SK-N-SH (cell line): Measurements from ENCODE around the gene TTC27. TPM values are rescaled to one million over a fixed set of nuclear protein-coding genes. Genes with fewer than 3 reads are reported as not detected.

Source experiments
- CTCF ChIA-PET: fragments of 300-600, 350-600 bp; formaldehyde crosslinking; extraction: SDS; loops from one replicate; lab custom pipeline; 2021; lab: Yijun Ruan, JAX
- POLR2A ChIA-PET: fragments of 350-600 bp; sonication (Branson Sonifier 250); formaldehyde crosslinking; extraction: SDS; loops from one replicate; lab custom pipeline; 2020; ENCODE audit warnings: antibody characterized with exemption, inconsistent platforms; lab: Yijun Ruan, JAX
- DNase-seq: peaks from one replicate; pipeline ENCODE4 v3.0.0; 2012
- H2AFZ ChIP-seq: fragments of 200-600 bp; sonication (generic); 2 replicates; pipeline ENCODE4 v1.8.1; 2016; ENCODE audit warnings: antibody characterized with exemption, mild to moderate bottlenecking, low read depth
- H3F3A ChIP-seq: fragments of 200-600 bp; sonication (generic); replicated peaks from 2 replicates; pipeline ENCODE3; 2016; ENCODE audit warnings: antibody characterized with exemption, mild to moderate bottlenecking; ENCODE audit not compliant: insufficient read depth
- H3K27ac ChIP-seq, 2 experiments: fragments of 200-500 bp in 1 of 2; fragments of 200-600 bp in 1 of 2; sonication (Bioruptor generic) in 1 of 2; sonication (generic), shearing (Covaris generic) in 1 of 2; 2 replicates each; pipeline versions ENCODE4 v1.5.1 to v1.6.1; 2014 to 2016; ENCODE audit warnings: low read depth in 2 of 2, inconsistent platforms in 1 of 2, low read length in 1 of 2, mild to moderate bottlenecking in 1 of 2, mixed read lengths in 1 of 2
- H3K27me3 ChIP-seq: fragments of 200-600 bp; sonication (generic), shearing (Covaris generic); 2 replicates; pipeline ENCODE4 v1.6.1; 2016; ENCODE audit warnings: mixed run types; ENCODE audit not compliant: insufficient read depth
- H3K36me3 ChIP-seq, 2 experiments: fragments of 200-500 bp in 1 of 2; fragments of 200-600 bp in 1 of 2; sonication (Bioruptor generic) in 1 of 2; sonication (generic) in 1 of 2; replicated peaks in 1 of 2; 2 replicates each; pipeline versions ENCODE3 to v1.5.1; 2014 to 2016; ENCODE audit warnings: low read length in 1 of 2, mild to moderate bottlenecking in 1 of 2; ENCODE audit not compliant: insufficient read depth in 2 of 2, control insufficient read depth in 1 of 2
- H3K4me1 ChIP-seq, 2 experiments: fragments of 200-500 bp in 1 of 2; fragments of 200-600 bp in 1 of 2; sonication (Bioruptor generic) in 1 of 2; sonication (generic), shearing (Covaris generic) in 1 of 2; 2 replicates each; pipeline versions ENCODE4 v1.5.1 to v1.6.1; 2014 to 2016; ENCODE audit warnings: low read depth in 1 of 2, low read length in 1 of 2, mixed run types in 1 of 2; ENCODE audit not compliant: insufficient read depth in 2 of 2, control insufficient read depth in 1 of 2
- H3K4me2 ChIP-seq: fragments of 200-600 bp; sonication (generic), shearing (Covaris generic); 2 replicates; pipeline ENCODE4 v1.6.1; 2017; ENCODE audit warnings: mixed run types
- H3K4me3 ChIP-seq, 2 experiments: fragments of 200-500 bp in 1 of 2; fragments of 200-600 bp in 1 of 2; sonication (Bioruptor generic) in 1 of 2; sonication (generic), shearing (Covaris generic) in 1 of 2; 2 replicates each; pipeline versions ENCODE4 v1.5.1 to v1.8.1; 2014 to 2016; ENCODE audit warnings: low read depth in 2 of 2, inconsistent platforms in 1 of 2, low read length in 1 of 2, mild to moderate bottlenecking in 1 of 2, mixed read lengths in 1 of 2, moderate library complexity in 1 of 2
- H3K79me2 ChIP-seq: fragments of 200-600 bp; sonication (generic); 2 replicates; pipeline ENCODE4 v1.8.1; 2017; ENCODE audit warnings: mild to moderate bottlenecking; ENCODE audit not compliant: insufficient read depth
- H3K9ac ChIP-seq: fragments of 200-600 bp; sonication (generic); 2 replicates; pipeline ENCODE4 v1.6.1; 2017; ENCODE audit warnings: mixed run types
- H3K9me2 ChIP-seq: fragments of 200-600 bp; sonication (generic); 2 replicates; pipeline ENCODE4 v1.6.1; 2017; ENCODE audit warnings: mixed run types
- H3K9me3 ChIP-seq: fragments of 200-600 bp; sonication (generic); 2 replicates; pipeline ENCODE4 v1.6.1; 2017; ENCODE audit warnings: mixed run types, mild to moderate bottlenecking, moderate library complexity
- H4K20me1 ChIP-seq: fragments of 200-600 bp; sonication (generic); 2 replicates; pipeline ENCODE4 v1.6.1; 2017; ENCODE audit warnings: mild to moderate bottlenecking, mixed run types; ENCODE audit not compliant: insufficient read depth
- CHD2 ChIP-seq: fragments of 150-350 bp; IDR thresholded peaks from 2 replicates; pipeline ENCODE4 v1.6.1; 2018; ENCODE audit warnings: low read length; ENCODE audit not compliant: partially characterized antibody
- EP300 ChIP-seq, 2 experiments: IDR thresholded peaks; 2 replicates each; pipeline versions ENCODE4 v1.4.0 to v1.6.1; 2012; ENCODE audit warnings: borderline replicate concordance in 1 of 2, low read depth in 1 of 2, low read length in 1 of 2
- FOXJ3 ChIP-seq: sonication (generic); formaldehyde crosslinking; IDR thresholded peaks from 2 replicates; pipeline ENCODE4 v1.5.1; 2020; ENCODE audit warnings: mild to moderate bottlenecking, missing genetic modification reagents
- FOXM1 ChIP-seq: IDR thresholded peaks from 2 replicates; pipeline ENCODE4 v1.4.0; 2012; ENCODE audit warnings: low read depth, mild to moderate bottlenecking
- GABPA ChIP-seq: IDR thresholded peaks from 2 replicates; pipeline ENCODE4 v1.4.0; 2012; ENCODE audit warnings: low read depth, mild to moderate bottlenecking
- GATA2 ChIP-seq: sonication (generic); formaldehyde crosslinking; IDR thresholded peaks from 2 replicates; pipeline ENCODE4 v1.5.0; 2020; ENCODE audit warnings: mild to moderate bottlenecking, missing genetic modification reagents
- JUND ChIP-seq: IDR thresholded peaks from 2 replicates; pipeline ENCODE4 v1.4.0; 2012
- MEF2A ChIP-seq: IDR thresholded peaks from 2 replicates; pipeline ENCODE4 v1.4.0; 2012; ENCODE audit warnings: low read depth, borderline replicate concordance
- MXI1 ChIP-seq: IDR thresholded peaks from 2 replicates; pipeline ENCODE4 v1.6.1; 2012; ENCODE audit warnings: mild to moderate bottlenecking, low read depth, low read length, improper control_type of control experiment
- NFIC ChIP-seq: IDR thresholded peaks from 2 replicates; pipeline ENCODE4 v1.4.0; 2012; ENCODE audit warnings: borderline replicate concordance
- RAD21 ChIP-seq: IDR thresholded peaks from 2 replicates; pipeline ENCODE4 v1.6.1; 2012; ENCODE audit warnings: mild to moderate bottlenecking, low read length
- RCOR1 ChIP-seq: fragments of 150-350 bp; IDR thresholded peaks from 2 replicates; pipeline ENCODE4 v1.6.1; 2017; ENCODE audit warnings: antibody characterized with exemption, low read length
- SIN3A ChIP-seq: IDR thresholded peaks from 2 replicates; pipeline ENCODE4 v1.6.1; 2012; ENCODE audit warnings: low read depth, mild to moderate bottlenecking, low read length, moderate library complexity, borderline replicate concordance
- SMC3 ChIP-seq: IDR thresholded peaks from 2 replicates; pipeline ENCODE4 v1.6.1; 2012; ENCODE audit warnings: low read depth, low read length, improper control_type of control experiment
- TCF12 ChIP-seq: IDR thresholded peaks from 2 replicates; pipeline ENCODE4 v1.4.0; 2012
- YY1 ChIP-seq: IDR thresholded peaks from 2 replicates; pipeline ENCODE4 v1.4.0; 2012; ENCODE audit warnings: low read depth, mild to moderate bottlenecking
- WGBS: methylation state at CpG from one replicate; pipeline ENCODE4 v1.1.6; 2017; ENCODE audit warnings: low lambda C conversion rate; 5-methylcytosine and 5-hydroxymethylcytosine counted together
- polyA plus RNA-seq, 3 experiments: library from polyadenylated mRNA; depleted of rRNA; stranded (reverse); fragments of >200 nt; gene quantifications; 2 replicates each; pipeline ENCODE4 v1.2.3, GENCODE V29; 2012
- TF ChIP-seq, protein P1 (sequence below): fragments of 150-350 bp; IDR thresholded peaks from 2 replicates; pipeline ENCODE4 v1.6.1; 2016; ENCODE audit warnings: mild to moderate bottlenecking, low read depth, low read length
- TF ChIP-seq, protein P2 (sequence below): IDR thresholded peaks from 2 replicates; pipeline ENCODE4 v1.6.1; 2012; ENCODE audit warnings: mild to moderate bottlenecking, low read depth, low read length, moderate library complexity
- TF ChIP-seq, protein P3 (sequence below): IDR thresholded peaks from 2 replicates; pipeline ENCODE4; 2012
- TF ChIP-seq, protein P4 (sequence below): IDR thresholded peaks from 2 replicates; pipeline ENCODE4 v1.4.0; 2012; ENCODE audit warnings: low read depth

The TTC27 gene
- polyA plus RNA-seq, 1 of the 3 experiments (the other 2 are of a cell fraction), result 14.4 TPM

DNA sequence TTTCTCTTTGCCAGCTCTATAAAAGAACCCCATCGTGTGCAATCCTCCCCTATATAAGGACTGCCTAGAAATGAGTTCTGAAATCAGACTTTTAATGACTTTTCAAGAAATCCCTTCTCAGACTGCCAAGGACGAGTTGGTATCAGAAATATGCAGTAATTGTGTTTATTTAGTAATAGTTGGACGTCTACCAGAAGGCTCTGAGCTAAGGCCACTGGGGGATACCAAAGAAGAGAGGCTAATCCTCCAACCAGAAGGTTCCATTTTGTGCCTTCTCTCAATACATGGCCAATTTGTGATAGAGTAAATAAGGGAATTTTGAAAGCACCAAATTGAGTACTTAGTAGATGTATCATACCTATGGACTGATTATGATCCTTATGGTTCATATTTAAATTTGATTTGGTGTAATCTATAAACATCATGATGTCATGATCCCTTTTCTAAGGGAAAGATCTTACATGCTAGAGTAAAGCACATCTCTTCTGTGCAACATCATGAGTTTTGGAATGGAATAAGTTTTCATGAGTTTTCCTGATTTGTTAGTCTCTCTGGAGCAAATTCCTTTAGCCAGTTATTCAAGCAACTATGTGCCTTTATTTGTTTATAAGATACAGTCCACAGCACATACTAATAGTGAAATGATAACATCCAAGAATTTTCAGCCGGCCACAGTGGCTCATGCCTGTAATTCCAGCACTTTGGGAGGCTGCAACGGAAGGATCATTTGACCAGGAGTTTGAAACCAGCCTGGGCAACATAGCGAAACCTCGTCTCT is 236.7 kb downstream of the TTC27 start:
- Histone ChIP-seq H3K4me2 (peak overlapping the region; percentile 55), H2AFZ (no peak overlapping the region), H3K36me3 (no peaks in the 10 kb centered on the region), H3K27me3 (no peaks in the 10 kb centered on the region), H3K79me2 (no peaks in the 10 kb centered on the region), H4K20me1 (no peaks in the 10 kb centered on the region), H3F3A (peaks cover 14% of the 10 kb centered on the region), H3K9ac (peak overlapping the region; percentile 19; the same call in 1 of the 2 replicates), H3K27ac (peak overlapping the region in 1 of 2 experiments; percentile 74; a peak in 3 of 4 replicates), H3K4me3 (peak overlapping the region in 1 of 2 experiments; percentile 3; a peak in 1 of 4 replicates), H3K9me3 (no peaks in the 10 kb centered on the region), H3K4me1 (peaks cover 6 to 11% of the 10 kb centered on the region in 2 experiments; a peak in 3 of 4 replicates), H3K9me2 (no peaks in the 10 kb centered on the region)
- WGBS, result 56% methylated on average over 7 of the region's 7 CpGs
- ChIA-PET CTCF (interaction anchor here (0.9 to 1.4 kb wide), 2 partner anchors 12 to 13 kb away, joined by 3 read pairs; no protein-coding TSS in a partner anchor), POLR2A (no interaction called here)
- TF ChIP-seq TCF12 (peak; percentile 17), EP300 (IDR thresholded peaks at IDR 0.05; ENCODE audit: borderline replicate concordance in 1 of 2, low read depth in 1 of 2, low read length in 1 of 2) (peak in 1 of 2 experiments; percentile 12; a peak in 1 of 4 replicates), RCOR1 (no peak), NFIC (peak; percentile 62; the same call in 1 of the 2 replicates)
- no peak for DNase-seq

DNA sequence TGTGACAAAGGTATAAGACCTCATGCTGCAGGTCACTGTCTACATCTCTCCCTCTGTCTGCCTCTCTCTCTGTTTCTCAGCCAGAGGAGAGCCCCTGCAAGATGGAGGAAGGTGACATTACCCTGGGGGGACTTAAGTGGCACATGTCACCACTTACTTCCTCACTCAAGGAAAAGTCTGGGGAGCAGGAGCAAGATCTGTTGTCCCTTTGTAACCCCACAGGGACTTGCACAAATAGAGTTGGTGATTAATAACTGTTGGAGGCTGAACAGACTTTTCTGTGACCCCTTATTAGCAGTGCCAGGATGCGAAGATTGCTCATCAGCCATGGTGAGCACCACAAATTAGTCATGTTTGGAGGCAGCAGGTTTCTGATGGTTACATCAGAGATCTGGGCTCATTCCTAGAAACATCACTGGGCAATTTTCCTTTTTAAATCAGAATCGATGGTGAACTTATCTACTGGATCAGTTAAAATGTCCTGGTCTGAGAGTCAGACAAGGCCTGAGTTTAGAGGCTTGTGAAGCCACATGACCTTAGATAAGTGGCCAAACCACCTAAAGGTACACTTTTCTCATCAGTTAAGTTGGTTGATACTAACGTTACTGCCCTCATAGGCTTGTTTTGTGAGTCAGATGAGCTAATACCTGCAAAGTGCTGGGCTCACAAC is 237.7 kb downstream of the TTC27 start:
- WGBS, result 7% methylated on average over 3 of the region's 3 CpGs
- TF ChIP-seq FOXJ3 (no peak), MXI1 (no peak), CHD2 (no peak), SIN3A (no peak), YY1 (no peak), SMC3 (no peak), RAD21 (no peak), EP300 (IDR thresholded peaks at IDR 0.05; ENCODE audit: borderline replicate concordance in 1 of 2, low read depth in 1 of 2, low read length in 1 of 2) (peak in 1 of 2 experiments; percentile 88; a peak in 1 of 4 replicates), GABPA (no peak), MEF2A (peak; percentile 51; the same call in 1 of the 2 replicates), JUND (peak; percentile 81), FOXM1 (peak; percentile 67; the same call in 1 of the 2 replicates), GATA2 (0 out of 2 replicates have a peak, but pooled peaks have one; percentile 7)
- TF ChIP-seq, protein P1, sequence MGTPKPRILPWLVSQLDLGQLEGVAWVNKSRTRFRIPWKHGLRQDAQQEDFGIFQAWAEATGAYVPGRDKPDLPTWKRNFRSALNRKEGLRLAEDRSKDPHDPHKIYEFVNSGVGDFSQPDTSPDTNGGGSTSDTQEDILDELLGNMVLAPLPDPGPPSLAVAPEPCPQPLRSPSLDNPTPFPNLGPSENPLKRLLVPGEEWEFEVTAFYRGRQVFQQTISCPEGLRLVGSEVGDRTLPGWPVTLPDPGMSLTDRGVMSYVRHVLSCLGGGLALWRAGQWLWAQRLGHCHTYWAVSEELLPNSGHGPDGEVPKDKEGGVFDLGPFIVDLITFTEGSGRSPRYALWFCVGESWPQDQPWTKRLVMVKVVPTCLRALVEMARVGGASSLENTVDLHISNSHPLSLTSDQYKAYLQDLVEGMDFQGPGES, result no peak
- TF ChIP-seq, protein P2, sequence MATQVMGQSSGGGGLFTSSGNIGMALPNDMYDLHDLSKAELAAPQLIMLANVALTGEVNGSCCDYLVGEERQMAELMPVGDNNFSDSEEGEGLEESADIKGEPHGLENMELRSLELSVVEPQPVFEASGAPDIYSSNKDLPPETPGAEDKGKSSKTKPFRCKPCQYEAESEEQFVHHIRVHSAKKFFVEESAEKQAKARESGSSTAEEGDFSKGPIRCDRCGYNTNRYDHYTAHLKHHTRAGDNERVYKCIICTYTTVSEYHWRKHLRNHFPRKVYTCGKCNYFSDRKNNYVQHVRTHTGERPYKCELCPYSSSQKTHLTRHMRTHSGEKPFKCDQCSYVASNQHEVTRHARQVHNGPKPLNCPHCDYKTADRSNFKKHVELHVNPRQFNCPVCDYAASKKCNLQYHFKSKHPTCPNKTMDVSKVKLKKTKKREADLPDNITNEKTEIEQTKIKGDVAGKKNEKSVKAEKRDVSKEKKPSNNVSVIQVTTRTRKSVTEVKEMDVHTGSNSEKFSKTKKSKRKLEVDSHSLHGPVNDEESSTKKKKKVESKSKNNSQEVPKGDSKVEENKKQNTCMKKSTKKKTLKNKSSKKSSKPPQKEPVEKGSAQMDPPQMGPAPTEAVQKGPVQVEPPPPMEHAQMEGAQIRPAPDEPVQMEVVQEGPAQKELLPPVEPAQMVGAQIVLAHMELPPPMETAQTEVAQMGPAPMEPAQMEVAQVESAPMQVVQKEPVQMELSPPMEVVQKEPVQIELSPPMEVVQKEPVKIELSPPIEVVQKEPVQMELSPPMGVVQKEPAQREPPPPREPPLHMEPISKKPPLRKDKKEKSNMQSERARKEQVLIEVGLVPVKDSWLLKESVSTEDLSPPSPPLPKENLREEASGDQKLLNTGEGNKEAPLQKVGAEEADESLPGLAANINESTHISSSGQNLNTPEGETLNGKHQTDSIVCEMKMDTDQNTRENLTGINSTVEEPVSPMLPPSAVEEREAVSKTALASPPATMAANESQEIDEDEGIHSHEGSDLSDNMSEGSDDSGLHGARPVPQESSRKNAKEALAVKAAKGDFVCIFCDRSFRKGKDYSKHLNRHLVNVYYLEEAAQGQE, result 0 out of 2 replicates have a peak, but pooled peaks have one; percentile 44
- TF ChIP-seq, protein P3, sequence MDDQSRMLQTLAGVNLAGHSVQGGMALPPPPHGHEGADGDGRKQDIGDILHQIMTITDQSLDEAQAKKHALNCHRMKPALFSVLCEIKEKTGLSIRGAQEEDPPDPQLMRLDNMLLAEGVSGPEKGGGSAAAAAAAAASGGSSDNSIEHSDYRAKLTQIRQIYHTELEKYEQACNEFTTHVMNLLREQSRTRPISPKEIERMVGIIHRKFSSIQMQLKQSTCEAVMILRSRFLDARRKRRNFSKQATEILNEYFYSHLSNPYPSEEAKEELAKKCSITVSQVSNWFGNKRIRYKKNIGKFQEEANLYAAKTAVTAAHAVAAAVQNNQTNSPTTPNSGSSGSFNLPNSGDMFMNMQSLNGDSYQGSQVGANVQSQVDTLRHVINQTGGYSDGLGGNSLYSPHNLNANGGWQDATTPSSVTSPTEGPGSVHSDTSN, result peak; percentile 91
- TF ChIP-seq, protein P4, sequence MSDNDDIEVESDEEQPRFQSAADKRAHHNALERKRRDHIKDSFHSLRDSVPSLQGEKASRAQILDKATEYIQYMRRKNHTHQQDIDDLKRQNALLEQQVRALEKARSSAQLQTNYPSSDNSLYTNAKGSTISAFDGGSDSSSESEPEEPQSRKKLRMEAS, result no peak; the same call in 1 of the 2 replicates

More for the DNA sequence above, 237.7 kb downstream of the TTC27 start:
- Histone ChIP-seq H3K36me3 (no peaks in the 10 kb centered on the region), H3K4me2 (peak overlapping the region; percentile 55), H4K20me1 (no peaks in the 10 kb centered on the region), H3K79me2 (no peaks in the 10 kb centered on the region), H3K27ac (peak overlapping the region in 1 of 2 experiments; percentile 74; a peak in 3 of 4 replicates), H3K9me3 (no peaks in the 10 kb centered on the region), H3K9ac (peak overlapping the region; percentile 24), H3K4me3 (peak overlapping the region in 1 of 2 experiments; percentile 3; a peak in 1 of 4 replicates), H3F3A (peaks cover 14% of the 10 kb centered on the region), H3K9me2 (no peaks in the 10 kb centered on the region), H3K4me1 (peaks cover 6 to 11% of the 10 kb centered on the region in 2 experiments; a peak in 3 of 4 replicates), H2AFZ (no peak overlapping the region), H3K27me3 (no peaks in the 10 kb centered on the region)
- no peak for DNase-seq
- ChIA-PET POLR2A (no interaction called here), CTCF (no interaction called here)
